Stimulated activated naive CD8-positive, alpha-beta T cell treated with anti-CD3 and anti-CD28 coated beads, Interleukin-15, amount 100 ng/mL, for 72 hours (primary cell): ENCODE data around the gene BEST1.

ENCODE experiments used
- ATAC-seq: fragments of 150-1000 bp; cut with Tn5 transposase; 2 replicates; pipeline ENCODE4 v1.10.0; 2021; ENCODE audit warnings: mild to moderate bottlenecking, moderate library complexity
- DNase-seq, 2 donors: peaks; one replicate each; pipeline ENCODE4 v3.0.0; 2021 to 2022
- H3K27ac Mint-ChIP-seq, 2 donors: one replicate each; pipeline ENCODE4 v1.8.0; 2022; ENCODE audit warnings: mild to moderate bottlenecking in 2 of 2, mixed read lengths in 2 of 2, moderate library complexity in 2 of 2
- H3K27me3 Mint-ChIP-seq: one replicate; pipeline ENCODE4 v1.8.0; 2022; ENCODE audit warnings: mixed read lengths
- H3K4me1 Mint-ChIP-seq: one replicate; pipeline ENCODE4 v1.8.0; 2022; ENCODE audit warnings: mild to moderate bottlenecking, mixed read lengths
- H3K4me3 Mint-ChIP-seq, 2 donors: one replicate each; pipeline ENCODE4 v1.8.0; 2022; ENCODE audit warnings: mild to moderate bottlenecking in 2 of 2, mixed read lengths in 2 of 2, moderate library complexity in 1 of 2
- H3K9me3 Mint-ChIP-seq, 2 donors: one replicate each; pipeline ENCODE4 v1.8.0; 2022; ENCODE audit warnings: mixed read lengths in 2 of 2

BEST1 gene

GRCh38 chr11:61923166-61924063, 26.7 kb upstream of the BEST1 start:
- H3K27ac Mint-ChIP-seq, result peak overlapping the region in 1 of 2 donors; percentile 29
- no peak for ATAC-seq
- peaks cover 33% of the 10 kb centered on the region for H3K27me3 Mint-ChIP-seq
- H3K4me1 Mint-ChIP-seq, result no peaks in the 10 kb centered on the region
- no peak overlapping the region for H3K4me3 Mint-ChIP-seq
- peak in 1 of 2 donors; percentile 4 for DNase-seq
- no peaks in the 10 kb centered on the region for H3K9me3 Mint-ChIP-seq

GRCh38 chr11:61924064-61924455, 26.1 kb upstream of the BEST1 start:
- no peak for DNase-seq
- Mint-ChIP-seq H3K27me3 (peaks cover 26% of the 10 kb centered on the region), H3K9me3 (no peaks in the 10 kb centered on the region), H3K27ac (no peak overlapping the region), H3K4me1 (no peaks in the 10 kb centered on the region), H3K4me3 (no peak overlapping the region)
- no peak for ATAC-seq

- Mint-ChIP-seq H3K27ac (no peak overlapping the region), H3K4me1 (no peaks in the 10 kb centered on the region), H3K27me3 (peaks cover 11% of the 10 kb centered on the region), H3K4me3 (no peak overlapping the region), H3K9me3 (no peaks in the 10 kb centered on the region)
- ATAC-seq (no peak), DNase-seq (no peak)
Observed at GRCh38 chr11:61925736-61926135, 24.4 kb upstream of the BEST1 start.

- peaks cover 6% of the 10 kb centered on the region for H3K27me3 Mint-ChIP-seq
- no peaks in the 10 kb centered on the region for H3K9me3 Mint-ChIP-seq
- H3K4me1 Mint-ChIP-seq, result no peaks in the 10 kb centered on the region
- H3K27ac Mint-ChIP-seq, result no peak overlapping the region
- H3K4me3 Mint-ChIP-seq, result no peak overlapping the region
- ATAC-seq (no peak), DNase-seq (no peak)
Observed at GRCh38 chr11:61926235-61926634, 23.9 kb upstream of the BEST1 start.

GRCh38 chr11:61927501-61927900, 22.6 kb upstream of the BEST1 start:
- ATAC-seq (no peak), DNase-seq (no peak)
- Mint-ChIP-seq H3K27me3 (peaks cover 5% of the 10 kb centered on the region), H3K27ac (peak overlapping the region; percentile 8 to 30), H3K9me3 (peaks cover 0 to 5% of the 10 kb centered on the region in 2 donors), H3K4me1 (no peaks in the 10 kb centered on the region), H3K4me3 (no peak overlapping the region)

- no peak overlapping the region for H3K27ac Mint-ChIP-seq
Observed at GRCh38 chr11:61928606-61929005, 21.5 kb upstream of the BEST1 start.

GRCh38 chr11:61930933-61931332, 19.2 kb upstream of the BEST1 start:
- peaks cover 5% of the 10 kb centered on the region for H3K27me3 Mint-ChIP-seq
- ATAC-seq (no peak), DNase-seq (peak in 1 of 2 donors; percentile 3)
- no peak overlapping the region for H3K27ac Mint-ChIP-seq
- H3K9me3 Mint-ChIP-seq, result peaks cover 3 to 14% of the 10 kb centered on the region in 2 donors
- no peak overlapping the region for H3K4me3 Mint-ChIP-seq
- H3K4me1 Mint-ChIP-seq, result no peaks in the 10 kb centered on the region

More at GRCh38 chr11:61928606-61929005, 21.5 kb upstream of the BEST1 start:
- Mint-ChIP-seq H3K4me1 (no peaks in the 10 kb centered on the region), H3K27me3 (peaks cover 5% of the 10 kb centered on the region), H3K4me3 (no peak overlapping the region), H3K9me3 (peaks cover 0 to 11% of the 10 kb centered on the region in 2 donors)
- DNase-seq, result no peak
- no peak for ATAC-seq

- Mint-ChIP-seq H3K9me3 (peaks cover 18 to 28% of the 10 kb centered on the region in 2 donors), H3K4me3 (no peak overlapping the region), H3K4me1 (no peaks in the 10 kb centered on the region), H3K27ac (no peak overlapping the region), H3K27me3 (peaks cover 12% of the 10 kb centered on the region)
- no peak for ATAC-seq
- DNase-seq, result no peak
Observed at GRCh38 chr11:61935861-61936260, 14.3 kb upstream of the BEST1 start.

GRCh38 chr11:61940466-61940865, 9.7 kb upstream of the BEST1 start:
- Mint-ChIP-seq H3K4me1 (no peaks in the 10 kb centered on the region), H3K27me3 (peaks cover 7% of the 10 kb centered on the region), H3K4me3 (no peak overlapping the region), H3K27ac (no peak overlapping the region), H3K9me3 (peaks cover 17 to 18% of the 10 kb centered on the region in 2 donors)
- ATAC-seq (no peak), DNase-seq (no peak)

GRCh38 chr11:61945191-61945590, 5.0 kb upstream of the BEST1 start:
- Mint-ChIP-seq H3K4me1 (peaks cover 16% of the 10 kb centered on the region), H3K27me3 (no peaks in the 10 kb centered on the region), H3K4me3 (no peak overlapping the region), H3K9me3 (no peaks in the 10 kb centered on the region), H3K27ac (no peak overlapping the region)
- ATAC-seq (no peak), DNase-seq (no peak)

GRCh38 chr11:61946894-61947293, 3.3 kb upstream of the BEST1 start:
- Mint-ChIP-seq H3K27ac (no peak overlapping the region), H3K4me1 (peaks cover 27% of the 10 kb centered on the region), H3K27me3 (peaks cover 5% of the 10 kb centered on the region), H3K9me3 (no peaks in the 10 kb centered on the region), H3K4me3 (no peak overlapping the region)
- DNase-seq (no peak), ATAC-seq (no peak)

GRCh38 chr11:61947486-61948210, 2.5 kb upstream of the BEST1 start:
- H3K9me3 Mint-ChIP-seq, result no peaks in the 10 kb centered on the region
- H3K27ac Mint-ChIP-seq, result peak overlapping the region in 1 of 2 donors; percentile 44
- peaks cover 8% of the 10 kb centered on the region for H3K27me3 Mint-ChIP-seq
- H3K4me3 Mint-ChIP-seq, result no peak overlapping the region
- H3K4me1 Mint-ChIP-seq, result peaks cover 29% of the 10 kb centered on the region
- DNase-seq (peak; percentile 64 to 75), ATAC-seq (peak; percentile 55)

- ATAC-seq, result no peak
- DNase-seq, result no peak
- Mint-ChIP-seq H3K27me3 (peaks cover 8% of the 10 kb centered on the region), H3K9me3 (no peaks in the 10 kb centered on the region), H3K4me3 (no peak overlapping the region), H3K4me1 (peaks cover 29% of the 10 kb centered on the region), H3K27ac (no peak overlapping the region)
Observed at GRCh38 chr11:61948505-61948904, 1.6 kb upstream of the BEST1 start.

- Mint-ChIP-seq H3K4me3 (peak overlapping the region; percentile 61 to 68), H3K9me3 (no peaks in the 10 kb centered on the region)
Observed at GRCh38 chr11:61949169-61950034, 749 bp upstream of the BEST1 start.

GRCh38 chr11:61951484-61952135, 1.5 kb downstream of the BEST1 start:
- peaks cover 53% of the 10 kb centered on the region for H3K4me1 Mint-ChIP-seq

More at GRCh38 chr11:61949169-61950034, 749 bp upstream of the BEST1 start:
- H3K27ac Mint-ChIP-seq, result peak overlapping the region; percentile 92 to 98
- ATAC-seq (peak; percentile 89), DNase-seq (peak in 1 of 2 donors; percentile 79)
- H3K4me1 Mint-ChIP-seq, result peaks cover 34% of the 10 kb centered on the region
- peaks cover 14% of the 10 kb centered on the region for H3K27me3 Mint-ChIP-seq

More at GRCh38 chr11:61951484-61952135, 1.5 kb downstream of the BEST1 start:
- peak overlapping the region in 1 of 2 donors; percentile 54 for H3K27ac Mint-ChIP-seq
- H3K27me3 Mint-ChIP-seq, result peaks cover 28% of the 10 kb centered on the region
- no peak overlapping the region for H3K4me3 Mint-ChIP-seq
- DNase-seq, result peak in 1 of 2 donors; percentile 8
- H3K9me3 Mint-ChIP-seq, result no peaks in the 10 kb centered on the region
- no peak for ATAC-seq
